Measurements from ENCODE around the gene ACOT11.

The ACOT11 gene

GRCh38 chr1:54585181-54586066 lies 37.4 kb downstream of the ACOT11 start:
- DNase-seq: no peak

GRCh38 chr1:54588377-54588776 lies 40.3 kb downstream of the ACOT11 start:
- no peak for DNase-seq

- DNase-seq: no peak
These were observed 43.2 kb downstream of the ACOT11 start for GRCh38 chr1:54591127-54591756.

- DNase-seq: no peak
These were observed 45.6 kb downstream of the ACOT11 start for GRCh38 chr1:54593571-54594160.

- no peak for DNase-seq
These were observed 46.4 kb downstream of the ACOT11 start for GRCh38 chr1:54594463-54594862.

GRCh38 chr1:54595956-54596498 lies 48.0 kb downstream of the ACOT11 start:
- no peak for DNase-seq

GRCh38 chr1:54596756-54597155 lies 48.7 kb downstream of the ACOT11 start:
- DNase-seq: no peak

- no peak for DNase-seq
These were observed 49.5 kb downstream of the ACOT11 start for GRCh38 chr1:54597455-54598030.

GRCh38 chr1:54599211-54599823 lies 51.3 kb downstream of the ACOT11 start:
- DNase-seq: no peak

- peak; percentile 41 for DNase-seq
These were observed 53.1 kb downstream of the ACOT11 start for GRCh38 chr1:54600947-54601721.

GRCh38 chr1:54601730-54602129 lies 53.7 kb downstream of the ACOT11 start:
- DNase-seq: peak; percentile 61

- DNase-seq: no peak
These were observed 54.5 kb downstream of the ACOT11 start for GRCh38 chr1:54602554-54602953.

GRCh38 chr1:54603241-54603640 lies 55.2 kb downstream of the ACOT11 start:
- no peak for DNase-seq

- no peak for DNase-seq
These were observed 56.0 kb downstream of the ACOT11 start for GRCh38 chr1:54604051-54604450.

- DNase-seq: no peak
These were observed 56.7 kb downstream of the ACOT11 start for GRCh38 chr1:54604572-54605370.

GRCh38 chr1:54606096-54606989 lies 58.3 kb downstream of the ACOT11 start:
- DNase-seq: no peak

GRCh38 chr1:54606990-54607325 lies 58.9 kb downstream of the ACOT11 start:
- no peak for DNase-seq

- DNase-seq: no peak
These were observed 60.0 kb downstream of the ACOT11 start for GRCh38 chr1:54607821-54608565.

Measured in right kidney (tissue), 1 donor.